Cortex of kidney (tissue), 1 donor: Measurements from ENCODE around the gene TMTC1.

Source experiments
- DNase-seq: peaks from one replicate; lab custom pipeline; 2025; lab: John Stamatoyannopoulos, UW

TMTC1 gene

GRCh38 chr12:29741342-29742241, 42.1 kb downstream of the TMTC1 start:
- DNase-seq, result no peak

- no peak for DNase-seq
These were observed 44.3 kb downstream of the TMTC1 start for GRCh38 chr12:29739279-29739991.

- DNase-seq, result no peak
These were observed 45.4 kb downstream of the TMTC1 start for GRCh38 chr12:29738365-29738764.

GRCh38 chr12:29737644-29738043, 46.1 kb downstream of the TMTC1 start:
- no peak for DNase-seq

- no peak for DNase-seq
These were observed 48.1 kb downstream of the TMTC1 start for GRCh38 chr12:29735604-29736003.

- DNase-seq, result no peak
These were observed 49.0 kb downstream of the TMTC1 start for GRCh38 chr12:29734734-29735133.

GRCh38 chr12:29734305-29734704, 49.4 kb downstream of the TMTC1 start:
- DNase-seq, result no peak

GRCh38 chr12:29733501-29733900, 50.2 kb downstream of the TMTC1 start:
- no peak for DNase-seq

GRCh38 chr12:29733060-29733459, 50.7 kb downstream of the TMTC1 start:
- no peak for DNase-seq

- no peak for DNase-seq
These were observed 51.1 kb downstream of the TMTC1 start for GRCh38 chr12:29732593-29732992.

- no peak for DNase-seq
These were observed 51.6 kb downstream of the TMTC1 start for GRCh38 chr12:29732191-29732590.

- no peak for DNase-seq
These were observed 52.2 kb downstream of the TMTC1 start for GRCh38 chr12:29731591-29731990.

GRCh38 chr12:29730481-29730880, 53.3 kb downstream of the TMTC1 start:
- no peak for DNase-seq

GRCh38 chr12:29728030-29728429, 55.7 kb downstream of the TMTC1 start:
- no peak for DNase-seq

GRCh38 chr12:29726741-29727348, 56.9 kb downstream of the TMTC1 start:
- no peak for DNase-seq

- no peak for DNase-seq
These were observed 57.4 kb downstream of the TMTC1 start for GRCh38 chr12:29726321-29726692.

- DNase-seq, result no peak
These were observed 58.0 kb downstream of the TMTC1 start for GRCh38 chr12:29725587-29726320.

- no peak for DNase-seq
These were observed 61.6 kb downstream of the TMTC1 start for GRCh38 chr12:29722164-29722563.

GRCh38 chr12:29719381-29719780, 64.4 kb downstream of the TMTC1 start:
- no peak for DNase-seq

- no peak for DNase-seq
These were observed 66.1 kb downstream of the TMTC1 start for GRCh38 chr12:29717540-29718100.

GRCh38 chr12:29714966-29715365, 68.8 kb downstream of the TMTC1 start:
- no peak for DNase-seq

- no peak for DNase-seq
These were observed 70.0 kb downstream of the TMTC1 start for GRCh38 chr12:29713729-29714128.
